GM18519 (cell line): ENCODE data around the gene LRRTM3.
A peak's percentile ranks its signal among the peaks of the same experiment; 100 is the strongest.

Experiments
- ATAC-seq: cut with Tn5 transposase; IDR thresholded peaks from one replicate; pipeline ENCODE4 v1.9.1; 2021; ENCODE audit warnings: mild to moderate bottlenecking, moderate library complexity; ENCODE audit not compliant: unreplicated experiment, low FRiP score

Gene LRRTM3

DNA sequence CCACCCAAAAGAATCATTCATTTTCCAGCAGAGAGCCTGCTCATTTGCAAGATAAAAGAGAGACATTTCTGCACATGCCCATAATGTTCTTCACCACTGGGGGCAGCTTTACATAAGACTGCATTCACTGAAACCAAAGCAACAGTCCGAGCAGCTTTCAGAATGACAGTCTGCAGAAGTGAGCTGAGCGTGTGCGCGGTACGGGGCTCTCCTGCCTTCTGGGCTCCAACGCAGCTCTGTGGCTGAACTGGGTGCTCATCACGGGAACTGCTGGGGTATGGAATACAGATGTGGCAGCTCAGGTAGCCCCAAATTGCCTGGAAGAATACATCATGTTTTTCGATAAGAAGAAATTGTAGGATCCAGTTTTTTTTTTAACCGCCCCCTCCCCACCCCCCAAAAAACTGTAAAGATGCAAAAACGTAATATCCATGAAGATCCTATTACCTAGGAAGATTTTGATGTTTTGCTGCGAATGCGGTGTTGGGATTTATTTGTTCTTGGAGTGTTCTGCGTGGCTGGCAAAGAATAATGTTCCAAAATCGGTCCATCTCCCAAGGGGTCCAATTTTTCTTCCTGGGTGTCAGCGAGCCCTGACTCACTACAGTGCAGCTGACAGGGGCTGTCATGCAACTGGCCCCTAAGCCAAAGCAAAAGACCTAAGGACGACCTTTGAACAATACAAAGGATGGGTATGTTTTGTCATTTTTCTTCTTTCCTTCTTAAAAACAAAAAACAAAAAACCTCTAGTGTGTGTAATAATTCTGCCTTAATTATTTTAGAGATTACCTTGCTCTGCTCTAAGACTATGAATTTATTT lies at the start of gene LRRTM3:
LRRTM3 (plus strand) TSS at position 141 of the 820 bp plus-strand sequence.
- ATAC-seq: peak; percentile 100

- no peak for ATAC-seq
These were observed 48.5 kb upstream of the LRRTM3 start for GRCh38 chr10:66877361-66877760.

DNA sequence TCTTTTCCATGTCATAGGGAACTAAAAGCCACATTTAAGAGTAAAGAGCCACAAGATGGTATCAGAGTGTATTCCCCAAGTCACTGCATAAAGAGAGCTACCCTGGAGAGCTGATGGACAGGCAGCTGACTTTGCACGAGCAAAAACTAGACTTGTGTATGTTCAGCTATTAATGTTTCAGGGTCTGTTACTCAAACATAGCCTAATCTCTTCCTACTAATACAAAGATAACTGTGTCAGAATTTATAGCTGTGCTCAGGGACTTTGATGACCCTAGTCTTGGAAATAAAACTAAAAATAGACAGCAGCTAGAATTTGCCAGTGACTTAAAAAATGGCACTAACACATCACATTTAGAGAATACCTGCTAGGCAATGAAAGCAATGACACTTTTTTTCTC lies 45.5 kb upstream of the LRRTM3 start:
- ATAC-seq: no peak

DNA sequence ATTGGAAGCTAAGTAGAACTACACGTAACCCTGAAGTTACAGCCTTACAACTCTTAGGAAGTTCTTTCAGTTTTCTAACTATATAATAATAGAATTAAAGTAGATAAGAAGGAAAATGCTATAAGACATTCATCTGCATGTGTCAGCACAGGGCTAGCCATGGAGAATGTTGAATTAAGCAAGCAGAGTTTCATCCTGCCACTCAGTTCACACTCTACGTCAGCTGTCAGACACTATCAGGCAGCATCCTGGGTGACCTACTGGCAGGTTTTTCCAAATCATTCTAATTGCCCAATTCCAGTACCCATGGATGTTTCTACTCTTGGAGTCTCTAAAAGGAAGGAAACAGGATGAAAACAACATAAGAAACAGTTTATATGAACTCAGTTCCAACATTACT lies 45.0 kb upstream of the LRRTM3 start:
- no peak for ATAC-seq

- ATAC-seq: no peak
These were observed 44.0 kb upstream of the LRRTM3 start for GRCh38 chr10:66881814-66882213.

GRCh38 chr10:66882271-66882670 lies 43.6 kb upstream of the LRRTM3 start:
- ATAC-seq: no peak

DNA sequence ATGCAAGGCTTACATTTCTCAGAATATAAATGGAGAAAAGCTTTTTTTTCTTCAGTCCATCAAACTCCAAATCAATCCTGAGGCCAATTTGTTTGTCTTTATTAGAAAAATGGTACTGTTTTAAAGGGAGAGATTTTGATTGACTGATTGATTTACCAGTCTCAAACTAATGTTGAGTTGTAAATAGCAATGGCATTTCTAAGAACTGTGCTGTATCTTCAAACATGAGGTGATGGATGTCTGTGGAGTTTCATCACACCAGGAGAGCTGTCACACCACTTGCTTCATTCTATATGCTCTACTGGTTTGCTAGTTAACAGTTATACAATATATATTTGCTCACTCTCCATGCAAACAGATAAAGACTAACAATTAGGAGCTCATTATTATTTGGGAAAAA lies 39.0 kb upstream of the LRRTM3 start:
- no peak for ATAC-seq

DNA sequence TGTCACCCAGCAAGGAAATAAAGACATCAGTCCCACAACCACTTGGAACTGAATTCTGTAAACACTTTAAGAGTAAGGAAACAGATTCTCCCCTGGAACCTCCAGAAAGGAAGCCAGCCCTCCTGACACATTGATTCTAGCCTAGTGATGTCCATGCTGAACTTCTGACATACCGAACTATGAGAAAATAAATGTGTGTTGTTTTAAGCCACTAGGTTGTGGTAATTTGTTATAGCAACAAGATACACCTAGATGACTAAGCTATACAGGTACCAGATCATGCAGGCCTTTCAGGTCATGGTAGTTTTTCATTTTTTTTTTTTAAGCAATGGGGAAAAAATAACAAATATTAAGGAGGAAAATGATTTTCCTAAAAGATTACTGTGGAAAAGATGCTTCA lies 37.6 kb upstream of the LRRTM3 start:
- ATAC-seq: no peak

- no peak for ATAC-seq
These were observed 33.0 kb upstream of the LRRTM3 start for GRCh38 chr10:66892871-66893270.

DNA sequence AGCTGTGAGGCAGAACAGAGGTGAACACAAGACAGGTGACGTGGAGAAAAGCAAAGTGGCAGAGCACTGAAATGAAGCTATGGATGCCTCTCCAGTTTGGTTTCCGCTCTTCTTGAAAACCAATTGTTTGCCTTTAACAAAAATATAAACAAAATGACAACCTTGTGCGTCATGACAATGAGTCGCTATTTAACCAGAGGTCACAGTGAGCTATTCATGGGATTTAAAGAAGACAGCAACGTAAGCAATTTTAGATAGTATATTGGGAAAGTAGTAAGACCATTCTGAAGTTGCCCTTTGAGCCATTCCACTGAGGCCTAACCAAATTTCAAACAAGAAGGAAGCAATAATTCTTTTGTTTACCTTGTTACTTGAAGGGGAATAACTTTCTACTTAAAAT lies 15.2 kb upstream of the LRRTM3 start:
- ATAC-seq: no peak

GRCh38 chr10:66916030-66916429 lies 9.8 kb upstream of the LRRTM3 start:
- ATAC-seq: no peak

DNA sequence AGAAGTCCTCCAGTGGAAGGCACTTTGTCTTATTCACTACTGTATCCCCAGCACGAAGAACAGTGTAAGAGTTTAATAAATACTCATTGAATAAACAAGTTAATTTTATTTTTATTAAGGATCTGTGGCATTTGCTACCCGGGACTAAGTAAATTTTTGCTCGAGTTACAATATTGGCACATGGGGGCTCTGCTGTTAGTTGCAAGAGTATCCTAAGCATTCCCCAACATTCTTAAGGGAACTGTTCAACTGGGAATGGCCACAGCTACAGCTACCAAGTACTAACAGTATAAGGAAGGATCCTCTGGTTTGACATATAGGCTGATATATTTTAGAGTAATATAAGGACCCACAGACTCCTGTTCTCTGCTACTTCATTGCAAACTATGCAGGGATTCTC lies 8.7 kb upstream of the LRRTM3 start:
- ATAC-seq: no peak

DNA sequence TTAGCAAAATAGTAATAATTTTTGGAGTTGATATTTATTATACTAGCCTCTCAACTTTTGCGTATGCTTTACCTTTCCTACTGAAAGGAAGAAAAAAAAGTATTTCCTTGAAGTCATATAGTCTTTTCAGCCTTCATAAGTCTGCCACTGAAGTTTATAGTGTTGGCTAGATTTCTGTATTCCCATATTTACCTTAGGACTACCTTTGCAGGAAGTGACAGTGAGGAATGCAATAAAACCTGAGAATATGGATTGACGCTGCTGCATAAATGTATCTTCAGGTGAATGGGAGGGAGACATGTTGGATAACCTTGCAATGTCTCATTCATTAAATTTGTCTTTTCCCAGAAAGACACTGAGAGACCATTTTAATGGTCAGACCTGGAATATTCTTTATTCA lies 6.6 kb upstream of the LRRTM3 start:
- no peak for ATAC-seq

DNA sequence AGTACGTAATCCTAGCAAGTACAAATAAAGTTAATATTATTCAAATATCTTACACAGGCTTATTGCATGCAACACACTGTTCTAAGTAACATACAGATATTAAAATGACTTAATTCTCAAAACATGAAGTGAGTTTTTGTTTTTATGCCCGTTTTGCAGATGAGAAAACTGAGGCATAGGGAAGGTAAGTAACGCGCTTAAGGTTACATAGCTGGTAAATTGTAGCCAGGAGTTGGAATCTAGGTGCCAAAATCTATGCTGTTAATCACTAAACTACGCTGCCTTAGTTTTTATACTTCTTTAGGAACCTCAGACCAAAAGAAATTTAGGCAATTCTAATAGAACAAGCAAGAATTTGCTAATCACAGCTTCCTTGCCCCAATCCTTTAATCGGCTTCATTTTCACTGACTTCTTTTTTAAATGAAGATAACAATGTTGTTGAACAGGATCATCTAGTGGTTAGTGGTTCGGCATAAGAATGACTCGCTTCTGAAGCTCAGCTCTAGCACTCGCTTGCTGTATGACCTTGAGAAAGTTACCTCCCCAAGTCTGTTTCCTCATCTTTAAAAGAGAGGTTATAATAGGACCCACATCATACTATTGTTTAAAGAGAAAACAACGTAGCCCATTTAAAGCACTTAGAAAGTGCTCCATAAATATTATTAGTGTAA lies 1.0 kb upstream of the LRRTM3 start:
- ATAC-seq: no peak

GRCh38 chr10:66925373-66925772 lies 463 bp upstream of the LRRTM3 start:
- ATAC-seq: no peak

DNA sequence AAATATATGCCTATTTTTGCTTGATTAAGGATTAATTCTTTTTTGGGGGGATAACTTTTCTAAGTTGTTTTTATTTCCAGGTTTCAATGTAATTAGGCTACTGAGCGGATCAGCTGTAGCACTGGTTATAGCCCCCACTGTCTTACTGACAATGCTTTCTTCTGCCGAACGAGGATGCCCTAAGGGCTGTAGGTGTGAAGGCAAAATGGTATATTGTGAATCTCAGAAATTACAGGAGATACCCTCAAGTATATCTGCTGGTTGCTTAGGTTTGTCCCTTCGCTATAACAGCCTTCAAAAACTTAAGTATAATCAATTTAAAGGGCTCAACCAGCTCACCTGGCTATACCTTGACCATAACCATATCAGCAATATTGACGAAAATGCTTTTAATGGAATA lies 1.0 kb downstream of the LRRTM3 start:
- no peak for ATAC-seq

GRCh38 chr10:66927251-66927935 lies 1.6 kb downstream of the LRRTM3 start:
- no peak for ATAC-seq

- no peak for ATAC-seq
These were observed 2.3 kb downstream of the LRRTM3 start for GRCh38 chr10:66927971-66928770.

DNA sequence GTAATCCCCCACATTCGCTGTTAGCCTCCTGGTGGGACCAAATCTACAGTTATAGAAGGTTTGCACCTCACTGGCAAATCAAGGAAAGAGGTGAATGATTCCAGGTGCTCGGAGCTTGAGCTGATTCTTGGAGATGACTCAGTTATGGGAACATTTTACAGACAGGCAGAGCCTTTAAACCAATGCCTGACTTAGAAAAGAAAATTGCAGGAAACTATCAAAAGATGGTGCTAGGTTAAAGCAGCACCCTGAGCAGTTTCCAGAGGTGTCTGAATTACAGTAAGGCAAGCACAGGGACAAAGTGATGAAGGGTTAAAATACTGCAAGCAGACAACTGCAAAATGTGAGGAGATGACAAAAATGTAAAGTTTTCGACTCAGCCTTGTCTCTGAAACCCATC lies 2.9 kb downstream of the LRRTM3 start:
- ATAC-seq: no peak

GRCh38 chr10:66929375-66929774 lies 3.5 kb downstream of the LRRTM3 start:
- ATAC-seq: no peak
